ENCODE results near the gene CCDC127. TPM values are rescaled to one million over a fixed set of nuclear protein-coding genes. Genes with fewer than 3 reads are reported as not detected.

Gene CCDC127
- total and polyA plus RNA-seq, 2 of the 13 experiments (the other 11 are each of a cell fraction or from before 2014, with no cell fraction given), result 2.9 to 4.3 TPM

GRCh38 chr5:188488-189481 is 29.2 kb downstream of the CCDC127 start (continued):
- no peak for TF ChIP-seq ZNF513 (CRISPR knock-in tag; conservative IDR thresholded peaks at IDR 0.05)
- TF ChIP-seq NAIF1 (CRISPR knock-in tag; IDR thresholded peaks at IDR 0.05; ENCODE audit: borderline replicate concordance), result no peak
- TF ChIP-seq CBX2 (IDR thresholded peaks at IDR 0.05; ENCODE audit: low read depth, low read length), result no peak
- no peak for TF ChIP-seq CBX2 (CRISPR knock-in tag; IDR thresholded peaks at IDR 0.05; ENCODE audit: low read depth)
- no peak for TF ChIP-seq KDM6A (CRISPR knock-in tag; IDR thresholded peaks at IDR 0.05; ENCODE audit: low read depth)
- no peak for TF ChIP-seq ZNF160 (CRISPR knock-in tag; IDR thresholded peaks at IDR 0.05)
- TF ChIP-seq ZNF660 (CRISPR knock-in tag; IDR thresholded peaks at IDR 0.05; ENCODE audit: borderline replicate concordance, low read depth), result no peak
- TF ChIP-seq ZBTB7B (CRISPR knock-in tag; IDR thresholded peaks at IDR 0.05), result no peak
- no peak for TF ChIP-seq NFYC (CRISPR knock-in tag; IDR thresholded peaks at IDR 0.05)
- no peak for TF ChIP-seq MATR3 (CRISPR knock-in tag; IDR thresholded peaks at IDR 0.05)
- 0 out of 2 replicates have a peak, but pooled peaks have one; percentile 10 for TF ChIP-seq SOX5 (CRISPR knock-in tag; IDR thresholded peaks at IDR 0.05; ENCODE audit: borderline replicate concordance)
- TF ChIP-seq ZNF138 (CRISPR knock-in tag; IDR thresholded peaks at IDR 0.05; ENCODE audit: low read depth), result no peak
- TF ChIP-seq TBX2 (CRISPR knock-in tag; IDR thresholded peaks at IDR 0.05; ENCODE audit: borderline replicate concordance), result no peak
- 0 out of 2 replicates have a peak, but pooled peaks have one; percentile 13 for TF ChIP-seq MIER2 (CRISPR knock-in tag; IDR thresholded peaks at IDR 0.05)
- no peak for TF ChIP-seq ELF4 (CRISPR knock-in tag; IDR thresholded peaks at IDR 0.05; ENCODE audit: borderline replicate concordance)
- TF ChIP-seq ZNF747 (CRISPR knock-in tag; IDR thresholded peaks at IDR 0.05; ENCODE audit: borderline replicate concordance), result no peak; the same call in 1 of the 2 replicates
- no peak for TF ChIP-seq MTA1 (CRISPR knock-in tag; IDR thresholded peaks at IDR 0.05; ENCODE audit: borderline replicate concordance)
- TF ChIP-seq SMARCE1 (IDR thresholded peaks at IDR 0.05; ENCODE audit: borderline replicate concordance), result no peak
- TF ChIP-seq TEAD2 (CRISPR knock-in tag; IDR thresholded peaks at IDR 0.05), result no peak
- no peak for TF ChIP-seq ZFAT (CRISPR knock-in tag; conservative IDR thresholded peaks at IDR 0.05)
- peak; percentile 41 for TF ChIP-seq YY1 (IDR thresholded peaks at IDR 0.05; ENCODE audit: insufficient read depth, insufficient replicate concordance, low read depth, low read length)
- TF ChIP-seq, protein P1, sequence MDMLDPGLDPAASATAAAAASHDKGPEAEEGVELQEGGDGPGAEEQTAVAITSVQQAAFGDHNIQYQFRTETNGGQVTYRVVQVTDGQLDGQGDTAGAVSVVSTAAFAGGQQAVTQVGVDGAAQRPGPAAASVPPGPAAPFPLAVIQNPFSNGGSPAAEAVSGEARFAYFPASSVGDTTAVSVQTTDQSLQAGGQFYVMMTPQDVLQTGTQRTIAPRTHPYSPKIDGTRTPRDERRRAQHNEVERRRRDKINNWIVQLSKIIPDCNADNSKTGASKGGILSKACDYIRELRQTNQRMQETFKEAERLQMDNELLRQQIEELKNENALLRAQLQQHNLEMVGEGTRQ (IDR thresholded peaks at IDR 0.05; ENCODE audit: low read depth, low read length), result no peak
- TF ChIP-seq, protein P1 (CRISPR knock-in tag; IDR thresholded peaks at IDR 0.05; ENCODE audit: borderline replicate concordance), result no peak
- no peak for TF ChIP-seq HOXD1 (CRISPR knock-in tag; IDR thresholded peaks at IDR 0.05)
- 0 out of 2 replicates have a peak, but pooled peaks have one; percentile 31 for TF ChIP-seq RXRA (CRISPR knock-in tag; IDR thresholded peaks at IDR 0.05)
- no peak for TF ChIP-seq ZNF703 (CRISPR knock-in tag; IDR thresholded peaks at IDR 0.05; ENCODE audit: borderline replicate concordance)
- TF ChIP-seq SNAI1 (CRISPR knock-in tag; IDR thresholded peaks at IDR 0.05; ENCODE audit: borderline replicate concordance), result no peak
- 0 out of 2 replicates have a peak, but pooled peaks have one; percentile 58 for TF ChIP-seq RNF2 (conservative IDR thresholded peaks at IDR 0.05; ENCODE audit: low read depth)

All from HepG2 (cell line).